Thyroid gland (tissue), 4 donors: ENCODE results near the gene SLC12A2. TPM values are rescaled to one million over a fixed set of nuclear protein-coding genes. Genes with fewer than 3 reads are reported as not detected.

ENCODE experiments used
- DNase-seq, 2 donors: peaks; one replicate each; pipeline ENCODE4 v3.0.0-alpha.2; 2019
- H3K27ac ChIP-seq, 3 donors: fragments of 200-600 bp; sonication (generic); 1 replicate in 2 of 3; 2 replicates in 1 of 3; pipeline ENCODE4 v1.5.1; 2016 to 2019; ENCODE audit warnings: mild to moderate bottlenecking in 1 of 3, moderate library complexity in 1 of 3
- H3K27me3 ChIP-seq: fragments of 200-600 bp; sonication (generic); one replicate; pipeline ENCODE4 v1.5.1; 2019
- H3K36me3 ChIP-seq, 2 donors: fragments of 200-600 bp; sonication (generic); one replicate each; pipeline ENCODE4 v1.5.1; 2016 to 2019
- H3K4me1 ChIP-seq, 2 donors: fragments of 200-600 bp; sonication (generic); one replicate each; pipeline ENCODE4 v1.5.1; 2017 to 2019
- H3K4me3 ChIP-seq, 3 donors: fragments of 200-600 bp; sonication (generic); replicated peaks in 1 of 3; 1 replicate in 2 of 3; 2 replicates in 1 of 3; pipeline ENCODE4 v1.5.1; 2016; ENCODE audit warnings: mild to moderate bottlenecking in 1 of 3
- H3K9me3 ChIP-seq: fragments of 200-600 bp; sonication (generic); one replicate; pipeline ENCODE4 v1.5.1; 2017
- CTCF ChIP-seq, 6 experiments: fragments of 200-600 bp in 3 of 6; fragments of 450-650 bp in 3 of 6; sonication (generic) in 3 of 6; IDR thresholded peaks; one replicate each; pipeline ENCODE4 v1.5.1; 2016 to 2019; ENCODE audit warnings: antibody characterized with exemption in 6 of 6, mild to moderate bottlenecking in 2 of 6, inconsistent platforms in 1 of 6, moderate library complexity in 1 of 6
- POLR2A ChIP-seq, 2 donors: fragments of 450-650 bp; IDR thresholded peaks; one replicate each; pipeline ENCODE4 v1.6.1; 2017; ENCODE audit warnings: antibody characterized with exemption in 2 of 2, mild to moderate bottlenecking in 2 of 2, moderate library complexity in 1 of 2
- WGBS, 2 donors: methylation state at CpG; one replicate each; pipeline ENCODE4 v1.1.5; 2017; 5-methylcytosine and 5-hydroxymethylcytosine counted together
- intact Hi-C: fragments of 100-400 bp; cut with DNase I; formaldehyde crosslinking; loops from one replicate; pipeline ENCODE4 v1.15.1; 2023
- total RNA-seq, 4 donors: library from RNA; depleted of rRNA; stranded (reverse); fragments of >200 nt; gene quantifications; one replicate each; pipeline ENCODE4 v1.2.3, GENCODE V29; 2016

The SLC12A2 gene
- total RNA-seq, 4 donors from 2014 or later: 27.2 to 53.3 (median 29.4) TPM

- Histone ChIP-seq H3K27ac (no peak overlapping the region), H3K9me3 (no peaks in the 10 kb centered on the region), H3K36me3 (no peaks in the 10 kb centered on the region), H3K27me3 (no peaks in the 10 kb centered on the region), H3K4me1 (no peaks in the 10 kb centered on the region), H3K4me3 (no peak overlapping the region)
- TF ChIP-seq CTCF (IDR thresholded peaks at IDR 0.05) (no peak), POLR2A (IDR thresholded peaks at IDR 0.05) (no peak)
- DNase-seq: no peak
- intact Hi-C loops: no loop called here
- 90 to 96% methylated on average over 4 of the region's 4 CpGs for WGBS, 2 donors
Observed at GRCh38 chr5:128093368-128093767, 9.8 kb downstream of the SLC12A2 start.

GRCh38 chr5:128097224-128097623 lies 13.7 kb downstream of the SLC12A2 start:
- no peaks in the 10 kb centered on the region for H3K4me1 ChIP-seq

GRCh38 chr5:128097781-128098180 lies 14.2 kb downstream of the SLC12A2 start:
- no peak overlapping the region for H3K27ac ChIP-seq
- no peak overlapping the region for H3K4me3 ChIP-seq
- DNase-seq: no peak
- H3K9me3 ChIP-seq: no peaks in the 10 kb centered on the region
- intact Hi-C loops: no loop called here
- TF ChIP-seq POLR2A (IDR thresholded peaks at IDR 0.05) (no peak), CTCF (IDR thresholded peaks at IDR 0.05) (no peak)
- no peaks in the 10 kb centered on the region for H3K36me3 ChIP-seq
- no peaks in the 10 kb centered on the region for H3K27me3 ChIP-seq
- no peaks in the 10 kb centered on the region for H3K4me1 ChIP-seq

More at GRCh38 chr5:128097224-128097623, 13.7 kb downstream of the SLC12A2 start:
- TF ChIP-seq POLR2A (IDR thresholded peaks at IDR 0.05): no peak
- TF ChIP-seq CTCF (IDR thresholded peaks at IDR 0.05): no peak
- Histone ChIP-seq H3K9me3 (no peaks in the 10 kb centered on the region), H3K36me3 (no peaks in the 10 kb centered on the region), H3K4me3 (no peak overlapping the region), H3K27ac (no peak overlapping the region), H3K27me3 (no peaks in the 10 kb centered on the region)
- intact Hi-C loops: no loop called here
- 59 to 95% methylated on average over 1 of the region's 1 CpG for WGBS, 2 donors
- no peak for DNase-seq

GRCh38 chr5:128099944-128100343 lies 16.4 kb downstream of the SLC12A2 start:
- intact Hi-C loops: no loop called here
- Histone ChIP-seq H3K27ac (no peak overlapping the region), H3K36me3 (no peaks in the 10 kb centered on the region), H3K9me3 (no peaks in the 10 kb centered on the region), H3K4me3 (no peak overlapping the region), H3K27me3 (no peaks in the 10 kb centered on the region), H3K4me1 (no peaks in the 10 kb centered on the region)
- no peak for TF ChIP-seq CTCF (IDR thresholded peaks at IDR 0.05)
- no peak for TF ChIP-seq POLR2A (IDR thresholded peaks at IDR 0.05)
- WGBS, 2 donors: 89 to 90% methylated on average over 5 of the region's 5 CpGs
- no peak for DNase-seq

GRCh38 chr5:128100860-128101557 lies 17.4 kb downstream of the SLC12A2 start:
- no peak overlapping the region for H3K27ac ChIP-seq
- DNase-seq: no peak
- 87 to 88% methylated on average over 5 of the region's 5 CpGs for WGBS, 2 donors

More at GRCh38 chr5:128100860-128101557, 17.4 kb downstream of the SLC12A2 start:
- no peak for TF ChIP-seq CTCF (IDR thresholded peaks at IDR 0.05)
- TF ChIP-seq POLR2A (IDR thresholded peaks at IDR 0.05): no peak
- no peaks in the 10 kb centered on the region for H3K36me3 ChIP-seq
- no peaks in the 10 kb centered on the region for H3K27me3 ChIP-seq
- H3K4me1 ChIP-seq: no peaks in the 10 kb centered on the region
- no peaks in the 10 kb centered on the region for H3K9me3 ChIP-seq
- intact Hi-C loops: no loop called here
- no peak overlapping the region for H3K4me3 ChIP-seq
